ENCODE data around the gene ASPHD2. TPM values are rescaled to one million over a fixed set of nuclear protein-coding genes. Genes with fewer than 3 reads are reported as not detected.
A peak's percentile ranks its signal among the peaks of the same experiment; 100 is the strongest.

ASPHD2 gene
- total and polyA plus RNA-seq, 10 of the 15 experiments (the other 5 are each of a cell fraction or from before 2014, with no cell fraction given): 1.6 to 10.6 (median 5.2) TPM

- no peak for TF ChIP-seq CTCF (IDR thresholded peaks at IDR 0.05 in 2 of 3, conservative IDR thresholded peaks at IDR 0.05 in 1 of 3; ENCODE audit: control insufficient read depth in 2 of 3, extremely low read depth in 1 of 3, insufficient read depth in 1 of 3, low read depth in 3 of 3, low read length in 3 of 3)
These were observed 52.1 kb downstream of the ASPHD2 start (continued) for GRCh38 chr22:26481112-26481693.

GRCh38 chr22:26481694-26482093 is 52.6 kb downstream of the ASPHD2 start:
- Histone ChIP-seq H4K20me1 (ENCODE audit: control insufficient read depth, insufficient read depth) (no peaks in the 10 kb centered on the region), H3K9me3 (replicated peaks; ENCODE audit: control insufficient read depth, insufficient read depth, low read length) (no peaks in the 10 kb centered on the region), H3K4me2 (ENCODE audit: control insufficient read depth, insufficient read depth) (peak overlapping the region; percentile 97), H3K27me3 (replicated peaks in 1 of 2; ENCODE audit: control insufficient read depth in 2 of 2, insufficient read depth in 2 of 2, low read length in 1 of 2) (no peaks in the 10 kb centered on the region), H2AFZ (ENCODE audit: control insufficient read depth, low read depth, low read length) (no peak overlapping the region), H3K4me1 (ENCODE audit: control insufficient read depth, insufficient read depth, low read length) (peaks cover 29% of the 10 kb centered on the region), H3K9ac (ENCODE audit: control insufficient read depth, insufficient read depth, low read length) (peak overlapping the region; percentile 84), H3K36me3 (ENCODE audit: control insufficient read depth in 2 of 2, insufficient read depth in 2 of 2, low read length in 1 of 2) (peaks cover 0 to under 1% of the 10 kb centered on the region in 2 experiments; a peak in 2 of 4 replicates), H3K79me2 (ENCODE audit: control insufficient read depth, insufficient read depth, low read length) (peaks cover 63% of the 10 kb centered on the region), H3K4me3 (peak overlapping the region; percentile 97), H3K27ac (ENCODE audit: control insufficient read depth, insufficient read depth) (peak overlapping the region; percentile 88)
- CTCF ChIA-PET: interaction anchor here (1.2 to 7.1 kb wide), 9 partner anchors 12 to 193 kb away, joined by 3 to 47 read pairs (median 7); no protein-coding TSS in a partner anchor
- intact Hi-C loops (cut with micrococcal nuclease; ENCODE audit: unreplicated experiment): loop anchor here (5.0 kb wide), 1 partner anchor 49 kb away; no protein-coding TSS in a partner anchor
- no TSS peak for BruUV-seq (replicated peaks)
- SMC1A ChIA-PET (ENCODE audit: uncharacterized antibody, unreplicated experiment): interaction anchor here (0.6 to 4.3 kb wide), 14 partner anchors 8 to 192 kb away, joined by 3 to 17 read pairs (median 3); no protein-coding TSS in a partner anchor
- 14% methylated on average over 4 of the region's 4 CpGs for WGBS (ENCODE audit: insufficient coverage, insufficient replicate concordance, low lambda C conversion rate, missing lambda C conversion rate)
- peak; percentile 14 for ATAC-seq
- in situ Hi-C loops (cut with MboI): no loop called here
- RAD21 ChIA-PET (ENCODE audit: unreplicated experiment): interaction anchor here (0.8 to 2.4 kb wide), 8 partner anchors 20 to 191 kb away, joined by 3 to 7 read pairs (median 4); no protein-coding TSS in a partner anchor
- POLR2A ChIA-PET: interaction anchor here (0.8 to 3.6 kb wide), 5 partner anchors 31 to 190 kb away, joined by 3 to 18 read pairs (median 5); partner anchors contain the start of gene TFIP11
- DNase-seq (ENCODE audit: low read depth, low spot score): no peak
- no peak for FAIRE-seq
- TF ChIP-seq IKZF2 (IDR thresholded peaks at IDR 0.05) (peak; percentile 66 to 82; a peak in 3 of 4 replicates), RELB (IDR thresholded peaks at IDR 0.05; ENCODE audit: low read depth) (peak; percentile 66; the same call in 1 of the 2 replicates), CTCF (IDR thresholded peaks at IDR 0.05 in 2 of 3, conservative IDR thresholded peaks at IDR 0.05 in 1 of 3; ENCODE audit: control insufficient read depth in 2 of 3, extremely low read depth in 1 of 3, insufficient read depth in 1 of 3, low read depth in 3 of 3, low read length in 3 of 3) (peak in 1 of 3 experiments; percentile 11; a peak in 1 of 6 replicates), BHLHE40 (IDR thresholded peaks at IDR 0.05; ENCODE audit: borderline replicate concordance in 1 of 2, low read depth in 2 of 2, low read length in 1 of 2) (no peak), KAT2A (conservative IDR thresholded peaks at IDR 0.05; ENCODE audit: control insufficient read depth, low read depth, low read length) (no peak), EP300 (IDR thresholded peaks at IDR 0.05; ENCODE audit: borderline replicate concordance in 1 of 2, control insufficient read depth in 1 of 2, low read depth in 2 of 2, low read length in 2 of 2) (peak in 1 of 2 experiments; percentile 47; a peak in 2 of 4 replicates), IRF4 (IDR thresholded peaks at IDR 0.05; ENCODE audit: low read depth, low read length) (no peak), SPI1 (IDR thresholded peaks at IDR 0.05; ENCODE audit: borderline replicate concordance, insufficient read depth, low read depth, low read length) (peak; percentile 81), NFIC (IDR thresholded peaks at IDR 0.05; ENCODE audit: low read depth, low read length) (peak; percentile 38; the same call in 1 of the 2 replicates), ZBTB33 (IDR thresholded peaks at IDR 0.05) (no peak), TBL1XR1 (IDR thresholded peaks at IDR 0.05; ENCODE audit: low read depth, low read length) (no peak)
